ENCODE results near the gene CHRNA7.
"Not testable (repeated sequence)": the region's sequence is repeated elsewhere in the genome, so short reads cannot be mapped to it uniquely, and the experiment has no call there.

CHRNA7 gene

DNA sequence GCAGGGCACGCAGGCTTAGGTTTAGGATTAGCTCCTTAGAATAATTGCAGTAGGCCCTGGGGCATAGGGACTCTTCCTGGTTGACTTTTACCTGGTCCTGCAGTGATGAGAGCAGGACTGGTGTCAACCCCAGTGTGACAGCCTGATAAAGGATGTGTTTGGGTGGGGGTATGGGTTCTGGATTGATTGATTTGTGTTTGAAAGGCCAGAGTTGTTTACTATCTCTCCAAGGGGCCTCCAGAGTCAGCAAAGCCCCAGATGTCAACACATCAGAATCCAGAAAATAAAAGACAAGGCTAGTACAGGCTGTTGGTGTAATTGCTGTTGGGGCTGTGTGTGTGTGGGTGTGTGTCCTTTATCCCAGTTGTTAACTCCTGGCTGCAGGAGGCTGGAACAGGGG is 122.3 kb downstream of the CHRNA7 start:
- TF ChIP-seq EZH2phosphoT487 (IDR thresholded peaks at IDR 0.05; ENCODE audit: borderline replicate concordance, low read length), result no peak
- TF ChIP-seq, protein P1, sequence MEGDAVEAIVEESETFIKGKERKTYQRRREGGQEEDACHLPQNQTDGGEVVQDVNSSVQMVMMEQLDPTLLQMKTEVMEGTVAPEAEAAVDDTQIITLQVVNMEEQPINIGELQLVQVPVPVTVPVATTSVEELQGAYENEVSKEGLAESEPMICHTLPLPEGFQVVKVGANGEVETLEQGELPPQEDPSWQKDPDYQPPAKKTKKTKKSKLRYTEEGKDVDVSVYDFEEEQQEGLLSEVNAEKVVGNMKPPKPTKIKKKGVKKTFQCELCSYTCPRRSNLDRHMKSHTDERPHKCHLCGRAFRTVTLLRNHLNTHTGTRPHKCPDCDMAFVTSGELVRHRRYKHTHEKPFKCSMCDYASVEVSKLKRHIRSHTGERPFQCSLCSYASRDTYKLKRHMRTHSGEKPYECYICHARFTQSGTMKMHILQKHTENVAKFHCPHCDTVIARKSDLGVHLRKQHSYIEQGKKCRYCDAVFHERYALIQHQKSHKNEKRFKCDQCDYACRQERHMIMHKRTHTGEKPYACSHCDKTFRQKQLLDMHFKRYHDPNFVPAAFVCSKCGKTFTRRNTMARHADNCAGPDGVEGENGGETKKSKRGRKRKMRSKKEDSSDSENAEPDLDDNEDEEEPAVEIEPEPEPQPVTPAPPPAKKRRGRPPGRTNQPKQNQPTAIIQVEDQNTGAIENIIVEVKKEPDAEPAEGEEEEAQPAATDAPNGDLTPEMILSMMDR (IDR thresholded peaks at IDR 0.05; ENCODE audit: low read depth, low read length, poor library complexity, severe bottlenecking), result no peak
- Histone ChIP-seq H3F3A (ENCODE audit: control insufficient read depth, insufficient read depth) (no peaks in the 10 kb centered on the region), H3K4me3 (ENCODE audit: low read length) (no peak overlapping the region)

DNA sequence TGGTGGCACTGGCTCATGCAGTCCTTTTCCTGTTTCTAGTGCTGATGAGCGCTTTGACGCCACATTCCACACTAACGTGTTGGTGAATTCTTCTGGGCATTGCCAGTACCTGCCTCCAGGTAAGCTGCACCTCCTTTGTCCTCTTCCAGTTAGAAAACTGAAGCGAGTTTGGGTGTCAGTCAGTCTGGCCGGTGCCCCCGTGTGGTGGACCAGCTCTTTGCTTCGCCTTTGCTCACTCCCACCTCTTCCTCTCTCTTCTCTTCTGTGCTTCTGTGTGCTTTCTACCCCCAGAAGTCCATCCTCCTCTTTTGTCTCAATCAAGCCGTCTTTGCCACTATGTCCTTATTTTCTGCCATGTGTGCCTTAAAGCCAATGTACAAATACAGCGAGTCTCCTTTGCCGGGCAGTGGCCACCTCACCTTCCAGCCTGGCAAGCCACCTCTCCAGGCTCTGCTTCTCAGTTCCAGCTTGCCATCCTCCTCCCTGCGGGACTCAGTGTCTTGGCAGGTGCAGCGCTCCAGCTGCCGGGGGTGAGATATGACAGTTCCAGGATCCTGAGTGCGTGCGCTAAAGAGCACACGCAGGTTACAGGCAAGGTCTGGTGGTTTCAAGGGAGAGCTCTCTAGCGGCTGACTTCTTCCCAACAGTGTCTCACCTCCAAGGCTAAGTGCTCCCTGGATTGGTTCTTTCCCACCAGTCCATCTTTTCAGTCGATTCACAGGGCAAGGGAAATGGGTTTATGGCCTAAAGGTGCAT is 123.7 kb downstream of the CHRNA7 start:
- not testable (repeated sequence) for H3K79me2 ChIP-seq (ENCODE audit: control insufficient read depth, low read length); H3K27me3 ChIP-seq (ENCODE audit: control insufficient read depth, low read length); H3K27ac ChIP-seq (ENCODE audit: low read depth, low read length); H3K4me1 ChIP-seq (ENCODE audit: control insufficient read depth, low read length); H3K9me3 ChIP-seq (ENCODE audit: control insufficient read depth, insufficient read depth, low read length); H3K4me3 ChIP-seq (ENCODE audit: low read length); H4K20me1 ChIP-seq (ENCODE audit: control insufficient read depth, insufficient read depth, low read depth, low read length); H3K9me2 ChIP-seq (replicated peaks; ENCODE audit: control insufficient read depth, low read length); H3K4me2 ChIP-seq (ENCODE audit: low read length); H3K36me3 ChIP-seq (ENCODE audit: control insufficient read depth, low read length); H3F3A ChIP-seq (ENCODE audit: control insufficient read depth, insufficient read depth)

More for the DNA sequence above, 122.3 kb downstream of the CHRNA7 start:
- no peaks in the 10 kb centered on the region for H3K4me1 ChIP-seq (ENCODE audit: control insufficient read depth, low read length)
- H3K27me3 ChIP-seq (ENCODE audit: control insufficient read depth, low read length), result no peaks in the 10 kb centered on the region
- no peaks in the 10 kb centered on the region for H3K9me3 ChIP-seq (ENCODE audit: control insufficient read depth, insufficient read depth, low read length)
- H3K4me2 ChIP-seq (ENCODE audit: low read length), result no peak overlapping the region
- H3K9me2 ChIP-seq (replicated peaks; ENCODE audit: control insufficient read depth, low read length), result no peaks in the 10 kb centered on the region
- H3K36me3 ChIP-seq (ENCODE audit: control insufficient read depth, low read length), result no peaks in the 10 kb centered on the region
- H3K79me2 ChIP-seq (ENCODE audit: control insufficient read depth, low read length), result no peaks in the 10 kb centered on the region
- no peaks in the 10 kb centered on the region for H4K20me1 ChIP-seq (ENCODE audit: control insufficient read depth, insufficient read depth, low read depth, low read length)
- no peak overlapping the region for H3K27ac ChIP-seq (ENCODE audit: low read depth, low read length)

DNA sequence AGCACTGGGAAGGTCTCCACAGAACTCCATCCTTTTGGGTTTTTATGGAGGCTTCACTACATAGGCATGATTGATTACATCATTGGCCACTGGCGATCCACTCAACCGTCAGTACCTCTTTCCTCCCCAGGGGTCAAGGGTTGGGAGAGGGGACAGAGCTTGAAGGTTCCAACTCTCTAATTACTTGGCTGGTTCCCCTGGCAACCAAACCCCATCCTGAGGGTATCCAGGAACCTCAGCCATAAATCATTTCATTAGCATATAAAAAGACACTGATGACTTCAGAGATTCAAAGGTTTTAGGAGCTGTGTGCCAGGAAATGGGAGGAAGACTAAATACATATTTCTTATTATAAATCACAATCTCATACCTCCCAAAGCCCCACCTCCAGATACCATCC is 131.8 kb downstream of the CHRNA7 start:
- H4K20me1 ChIP-seq (ENCODE audit: control insufficient read depth, insufficient read depth, low read depth, low read length); H3K4me1 ChIP-seq (ENCODE audit: control insufficient read depth, low read length); H3K9me3 ChIP-seq (ENCODE audit: control insufficient read depth, insufficient read depth, low read length); H3K27me3 ChIP-seq (ENCODE audit: control insufficient read depth, low read length); H3F3A ChIP-seq (ENCODE audit: control insufficient read depth, insufficient read depth); H3K79me2 ChIP-seq (ENCODE audit: control insufficient read depth, low read length); H3K27ac ChIP-seq (ENCODE audit: low read depth, low read length); H3K36me3 ChIP-seq (ENCODE audit: control insufficient read depth, low read length); H3K4me3 ChIP-seq (ENCODE audit: low read length); H3K9me2 ChIP-seq (replicated peaks; ENCODE audit: control insufficient read depth, low read length); H3K4me2 ChIP-seq (ENCODE audit: low read length): not testable (repeated sequence)

DNA sequence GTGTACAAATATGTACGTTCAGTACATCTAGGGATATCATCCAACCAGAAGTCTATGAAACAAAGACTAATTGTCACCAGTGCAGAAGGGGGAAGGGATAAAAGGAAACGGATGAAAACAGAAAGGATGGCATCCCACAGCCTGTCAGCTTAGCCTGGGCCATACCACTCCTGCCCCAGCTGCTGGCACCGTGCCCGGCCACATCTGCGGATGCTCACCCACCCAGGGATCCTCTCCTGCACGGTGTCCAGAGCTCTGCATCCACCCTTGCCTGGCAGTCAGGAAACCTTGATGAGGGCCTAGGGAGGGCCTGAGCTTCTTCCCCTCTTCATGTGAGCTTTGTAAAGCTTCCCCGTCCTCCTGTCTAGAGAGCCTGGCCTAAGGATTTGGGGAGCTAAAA is 133.8 kb downstream of the CHRNA7 start:
- H3K27me3 ChIP-seq (ENCODE audit: control insufficient read depth, low read length); H3K4me3 ChIP-seq (ENCODE audit: low read length); H3K9me2 ChIP-seq (replicated peaks; ENCODE audit: control insufficient read depth, low read length); H3K9me3 ChIP-seq (ENCODE audit: control insufficient read depth, insufficient read depth, low read length); H3F3A ChIP-seq (ENCODE audit: control insufficient read depth, insufficient read depth); H3K4me1 ChIP-seq (ENCODE audit: control insufficient read depth, low read length); H3K27ac ChIP-seq (ENCODE audit: low read depth, low read length); H3K36me3 ChIP-seq (ENCODE audit: control insufficient read depth, low read length); H3K79me2 ChIP-seq (ENCODE audit: control insufficient read depth, low read length); H3K4me2 ChIP-seq (ENCODE audit: low read length); H4K20me1 ChIP-seq (ENCODE audit: control insufficient read depth, insufficient read depth, low read depth, low read length): not testable (repeated sequence)

DNA sequence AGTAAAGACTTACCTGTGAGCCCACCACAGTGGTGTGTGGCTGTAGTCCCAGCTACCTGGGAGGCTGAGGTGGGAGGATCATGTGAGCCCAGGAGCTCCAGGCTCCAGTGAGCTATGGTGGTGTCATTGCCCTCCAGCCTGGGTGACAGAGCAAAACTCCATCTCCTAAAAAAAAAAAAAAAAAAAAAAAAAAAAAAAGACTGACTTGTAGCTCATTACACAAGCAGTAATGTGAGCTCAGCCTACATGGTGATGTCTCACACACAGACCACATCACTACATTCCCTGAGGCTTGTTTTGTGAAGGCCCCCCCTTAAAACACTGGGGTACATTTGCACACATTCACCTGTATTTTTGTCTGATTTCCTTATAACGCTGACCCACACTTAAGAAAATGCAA is 134.4 kb downstream of the CHRNA7 start:
- H3K9me3 ChIP-seq (ENCODE audit: control insufficient read depth, insufficient read depth, low read length); H3K4me2 ChIP-seq (ENCODE audit: low read length); H4K20me1 ChIP-seq (ENCODE audit: control insufficient read depth, insufficient read depth, low read depth, low read length); H3K9me2 ChIP-seq (replicated peaks; ENCODE audit: control insufficient read depth, low read length); H3K4me3 ChIP-seq (ENCODE audit: low read length); H3K36me3 ChIP-seq (ENCODE audit: control insufficient read depth, low read length); H3F3A ChIP-seq (ENCODE audit: control insufficient read depth, insufficient read depth); H3K4me1 ChIP-seq (ENCODE audit: control insufficient read depth, low read length); H3K79me2 ChIP-seq (ENCODE audit: control insufficient read depth, low read length); H3K27ac ChIP-seq (ENCODE audit: low read depth, low read length); H3K27me3 ChIP-seq (ENCODE audit: control insufficient read depth, low read length): not testable (repeated sequence)

DNA sequence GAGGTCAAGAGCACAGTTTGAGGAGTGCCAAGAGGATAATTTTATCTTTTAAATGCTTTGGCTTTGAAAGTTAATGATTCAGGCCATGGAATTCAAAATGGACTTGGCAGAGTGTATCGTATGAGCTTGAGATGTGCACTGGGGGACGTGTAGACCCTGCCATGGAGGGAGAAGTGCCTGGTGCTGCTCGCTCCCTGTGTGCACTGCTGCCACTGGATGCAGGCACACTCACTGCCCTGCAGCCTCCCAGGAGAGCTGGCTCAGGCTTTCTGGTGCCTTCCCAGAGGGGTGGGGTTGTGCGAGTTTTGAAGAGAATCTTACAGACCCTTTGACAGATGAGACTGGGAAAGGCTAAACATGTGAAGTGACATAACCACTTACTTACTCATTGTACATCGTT is 135.5 kb downstream of the CHRNA7 start:
- not testable (repeated sequence) for H3K9me2 ChIP-seq (replicated peaks; ENCODE audit: control insufficient read depth, low read length); H3K9me3 ChIP-seq (ENCODE audit: control insufficient read depth, insufficient read depth, low read length); H3K27me3 ChIP-seq (ENCODE audit: control insufficient read depth, low read length); H3K79me2 ChIP-seq (ENCODE audit: control insufficient read depth, low read length); H3K27ac ChIP-seq (ENCODE audit: low read depth, low read length); H3K4me2 ChIP-seq (ENCODE audit: low read length); H3F3A ChIP-seq (ENCODE audit: control insufficient read depth, insufficient read depth); H3K4me1 ChIP-seq (ENCODE audit: control insufficient read depth, low read length); H3K36me3 ChIP-seq (ENCODE audit: control insufficient read depth, low read length); H4K20me1 ChIP-seq (ENCODE audit: control insufficient read depth, insufficient read depth, low read depth, low read length); H3K4me3 ChIP-seq (ENCODE audit: low read length)

DNA sequence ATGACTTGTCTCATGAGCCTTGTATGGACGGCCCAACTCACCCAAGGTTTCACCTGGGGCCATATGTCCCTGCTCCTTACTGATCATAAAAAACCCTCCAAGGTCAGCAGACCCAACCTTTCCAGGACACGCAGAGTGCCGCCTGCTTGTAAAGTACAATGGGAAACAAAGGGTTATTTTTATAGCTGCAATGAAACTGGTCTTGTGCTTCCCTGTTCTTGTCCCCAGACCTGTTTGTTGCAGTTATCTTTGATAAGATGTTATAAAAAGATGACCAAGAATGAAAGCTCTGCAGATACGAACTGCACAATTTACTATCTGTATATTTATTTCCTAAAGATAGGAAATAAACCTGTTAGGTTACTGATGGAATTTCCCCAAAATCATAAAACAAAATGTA is 136.0 kb downstream of the CHRNA7 start:
- not testable (repeated sequence) for H4K20me1 ChIP-seq (ENCODE audit: control insufficient read depth, insufficient read depth, low read depth, low read length); H3K4me2 ChIP-seq (ENCODE audit: low read length); H3K27me3 ChIP-seq (ENCODE audit: control insufficient read depth, low read length); H3K9me2 ChIP-seq (replicated peaks; ENCODE audit: control insufficient read depth, low read length); H3K4me3 ChIP-seq (ENCODE audit: low read length); H3K79me2 ChIP-seq (ENCODE audit: control insufficient read depth, low read length); H3K36me3 ChIP-seq (ENCODE audit: control insufficient read depth, low read length); H3F3A ChIP-seq (ENCODE audit: control insufficient read depth, insufficient read depth); H3K9me3 ChIP-seq (ENCODE audit: control insufficient read depth, insufficient read depth, low read length); H3K4me1 ChIP-seq (ENCODE audit: control insufficient read depth, low read length); H3K27ac ChIP-seq (ENCODE audit: low read depth, low read length)
